K562 (cell line): Measurements from ENCODE around the gene LAMC1. TPM values are rescaled to one million over a fixed set of nuclear protein-coding genes. Genes with fewer than 3 reads are reported as not detected.

ENCODE experiments used
- ATAC-seq: fragments of 200-7000 bp; cut with Tn5 transposase; 3 replicates; pipeline ENCODE4 v1.9.1; 2020; ENCODE audit warnings: moderate library complexity
- BruUV-seq: library from RNA; stranded (reverse); fragments of 400-500 nt; replicated peaks from 2 replicates; lab custom pipeline; 2021; lab: Mats Ljungman, UMichigan
- CTCF ChIA-PET: fragments of 300-600 bp; formaldehyde crosslinking; extraction: SDS; loops from one replicate; lab custom pipeline; 2021; ENCODE audit warnings: low intra/inter-chr PET ratio; lab: Yijun Ruan, JAX
- POLR2A ChIA-PET: fragments of 300-600, 350-650 bp; sonication (Branson Sonifier 250); formaldehyde crosslinking; extraction: SDS; loops from one replicate; lab custom pipeline; 2021; ENCODE audit warnings: antibody characterized with exemption, inconsistent platforms; lab: Yijun Ruan, JAX
- DNase-seq, 4 experiments: peaks; one replicate each; pipeline versions ENCODE4 v3.0.0 to v3.0.0-alpha.2; 2011 to 2018; ENCODE audit warnings: low spot score in 3 of 4, mixed read lengths in 3 of 4; ENCODE audit errors: extremely low read depth in 1 of 4
- FAIRE-seq: peaks from 2 replicates; lab custom pipeline; 2011; peaks lifted over from hg19 to GRCh38; lab: Jason Lieb, UNC
- H2AFZ ChIP-seq: 2 replicates; pipeline ENCODE4 v1.6.0; 2011; ENCODE audit warnings: low read depth, low read length, control low read depth, inconsistent platforms
- H3K27ac ChIP-seq: fragments of 200-600 bp; 3 replicates; pipeline ENCODE4 v1.8.0; 2011; ENCODE audit warnings: low read depth, mild to moderate bottlenecking, control low read depth, inconsistent platforms, low read length, moderate library complexity, mixed read lengths; ENCODE audit errors: extremely low read depth
- H3K27me3 ChIP-seq, 2 experiments: fragments of 300-600 bp in 1 of 2; 2 replicates in 1 of 2; 3 replicates in 1 of 2; pipeline versions ENCODE4 v1.6.0 to v1.8.0; 2011; ENCODE audit warnings: inconsistent platforms in 2 of 2, low read length in 2 of 2, mild to moderate bottlenecking in 1 of 2, mixed read lengths in 1 of 2, moderate library complexity in 1 of 2; ENCODE audit not compliant: control insufficient read depth in 2 of 2, insufficient read depth in 2 of 2
- H3K36me3 ChIP-seq: fragments of 300-600 bp; 3 replicates; pipeline ENCODE4 v1.8.0; 2011; ENCODE audit warnings: mild to moderate bottlenecking, low read length, inconsistent platforms; ENCODE audit not compliant: control insufficient read depth, insufficient read depth
- H3K4me1 ChIP-seq, 2 experiments: fragments of 200-600 bp in 1 of 2; replicated peaks in 1 of 2; 2 replicates in 1 of 2; 3 replicates in 1 of 2; pipeline versions ENCODE4 v1.5.1 to v1.8.0; 2011; ENCODE audit warnings: inconsistent platforms in 2 of 2, low read length in 2 of 2, mild to moderate bottlenecking in 1 of 2, mixed read lengths in 1 of 2, moderate library complexity in 1 of 2; ENCODE audit not compliant: control insufficient read depth in 2 of 2, insufficient read depth in 2 of 2
- H3K4me2 ChIP-seq: 2 replicates; pipeline ENCODE4 v1.6.1; 2011; ENCODE audit warnings: low read length, control low read depth, inconsistent platforms, mixed read lengths; ENCODE audit not compliant: insufficient read depth
- H3K4me3 ChIP-seq: fragments of 200-600 bp; sonication (generic), shearing (Covaris generic); 2 replicates; pipeline ENCODE4 v1.5.1; 2016; ENCODE audit warnings: control low read depth, inconsistent platforms
- H3K79me2 ChIP-seq: fragments of 200-600 bp; 3 replicates; pipeline ENCODE4 v1.8.0; 2011; ENCODE audit warnings: low read length, inconsistent platforms; ENCODE audit not compliant: control insufficient read depth, insufficient read depth
- H3K9ac ChIP-seq, 2 experiments: 2 replicates each; pipeline versions ENCODE4 v1.6.0 to v1.6.1; 2011; ENCODE audit warnings: low read depth in 2 of 2, low read length in 2 of 2, control low read depth in 1 of 2, inconsistent platforms in 1 of 2, mild to moderate bottlenecking in 1 of 2, mixed read lengths in 1 of 2; ENCODE audit not compliant: insufficient read depth in 1 of 2
- H3K9me1 ChIP-seq: one replicate; pipeline ENCODE4 v1.6.0; 2011; ENCODE audit warnings: inconsistent platforms, mild to moderate bottlenecking, low read length, moderate library complexity; ENCODE audit not compliant: control insufficient read depth, insufficient read depth
- H3K9me3 ChIP-seq: replicated peaks from 2 replicates; pipeline ENCODE4 v1.5.1; 2011; ENCODE audit warnings: low read depth, low read length, inconsistent platforms; ENCODE audit not compliant: control insufficient read depth, insufficient read depth
- H4K20me1 ChIP-seq: replicated peaks from 2 replicates; pipeline ENCODE4 v1.6.1; 2011; ENCODE audit warnings: low read length, inconsistent platforms, mixed read lengths; ENCODE audit not compliant: control insufficient read depth, insufficient read depth
- BDP1 ChIP-seq: IDR thresholded peaks from 3 replicates; pipeline ENCODE4 v1.6.1; 2011; ENCODE audit not compliant: insufficient read length, insufficient read depth
- FOS ChIP-seq: IDR thresholded peaks from 3 replicates; pipeline ENCODE4 v1.6.1; 2011; ENCODE audit not compliant: insufficient read length; ENCODE audit errors: extremely low read depth
- FOXK1 ChIP-seq: sonication (generic); formaldehyde crosslinking; IDR thresholded peaks from 2 replicates; pipeline ENCODE4 v1.8.0; 2022; ENCODE audit warnings: missing genetic modification reagents, mild to moderate bottlenecking, borderline replicate concordance
- KAT2B ChIP-seq: IDR thresholded peaks from one replicate; pipeline ENCODE4 v1.6.1; 2012; ENCODE audit warnings: low read depth, mild to moderate bottlenecking, control low read depth, inconsistent platforms, low read length, moderate library complexity
- MAFG ChIP-seq: fragments of 450-650 bp; conservative IDR thresholded peaks from 2 replicates; pipeline ENCODE4 v1.6.1; 2016; ENCODE audit warnings: missing genetic modification characterization, missing compliant biosample characterization
- POLR2AphosphoS2 ChIP-seq: IDR thresholded peaks from 2 replicates; pipeline ENCODE4 v1.6.1; 2012; ENCODE audit warnings: low read length, improper control_type of control experiment
- RBFOX2 ChIP-seq: fragments of 200-400 bp; formaldehyde crosslinking; IDR thresholded peaks from 2 replicates; pipeline ENCODE4 v1.6.1; 2017; ENCODE audit warnings: low read depth, mild to moderate bottlenecking, low read length, moderate library complexity
- TFAM ChIP-seq: fragments of 250-450 bp; sonication (Bioruptor Pico); conservative IDR thresholded peaks from 2 replicates; pipeline ENCODE4 v1.5.0; 2021; ENCODE audit warnings: mild to moderate bottlenecking, moderate library complexity
- WGBS: fragments of 100-300 bp; shearing (Covaris generic); methylation state at CpG from one replicate; pipeline ENCODE4 v1.1.6; 2016; ENCODE audit warnings: low coverage, mixed read lengths; ENCODE audit not compliant: insufficient coverage; ENCODE audit errors: missing lambda C conversion rate; 5-methylcytosine and 5-hydroxymethylcytosine counted together
- in situ Hi-C: fragments of 300-500 bp; cut with MboI; formaldehyde crosslinking; loops from 4 replicates; pipeline ENCODE4 v1.15.0; 2018; ENCODE audit warnings: inconsistent platforms, mixed read lengths
- intact Hi-C: fragments of 100-400 bp; cut with micrococcal nuclease; formaldehyde crosslinking; loops from 2 replicates; pipeline ENCODE4 v1.14.2; 2022
- polyA plus RNA-seq, 8 experiments: library from polyadenylated mRNA; depleted of rRNA in 4 of 8; stranded (reverse) in 5 of 8; unstranded in 3 of 8; fragments of >200 nt; fragmentation: Nextera tagmentation in 2 of 8; fragmentation: Illumina TruSeq in 1 of 8; extraction: Ambion mirVana in 2 of 8; extraction: Trizol in 1 of 8; gene quantifications; 2 replicates each; pipeline versions ENCODE4 v1.2.1 to v1.2.3, GENCODE V29; 2011 to 2014; ENCODE audit warnings: inconsistent platforms in 1 of 8, missing spikeins in 1 of 8
- total RNA-seq, 7 experiments: library from RNA; depleted of rRNA in 6 of 7; stranded (reverse); fragments of >200 nt in 6 of 7; fragmentation: Illumina TruSeq in 2 of 7; extraction: Trizol in 2 of 7; gene quantifications; 2 replicates each; pipeline versions ENCODE4 v1.2.1 to v1.2.3, GENCODE V29; 2011 to 2021; ENCODE audit warnings: low replicate concordance in 1 of 7
- TF ChIP-seq, protein P1 (sequence below): fragments of 250-450 bp; sonication (Bioruptor Pico); IDR thresholded peaks from 2 replicates; pipeline ENCODE4 v1.5.0; 2020; ENCODE audit warnings: mild to moderate bottlenecking
- TF ChIP-seq, protein P2 (sequence below): fragments of 450-650 bp; IDR thresholded peaks from one replicate; pipeline ENCODE4 v1.6.1; 2018; ENCODE audit warnings: mild to moderate bottlenecking, moderate library complexity; ENCODE audit not compliant: partially characterized antibody
- TF ChIP-seq, protein P3 (sequence below): fragments of 200-400 bp; formaldehyde crosslinking; IDR thresholded peaks from 2 replicates; pipeline ENCODE4 v1.6.1; 2017; ENCODE audit warnings: mild to moderate bottlenecking, low read depth, low read length, moderate library complexity
- TF ChIP-seq, protein P4 (sequence below): fragments of 450-650 bp; conservative IDR thresholded peaks from 2 replicates; pipeline ENCODE4 v1.6.1; 2016; ENCODE audit warnings: missing genetic modification characterization, low read depth, mild to moderate bottlenecking, control low read depth, missing compliant biosample characterization
- TF ChIP-seq, protein P5 (sequence below): fragments of 250-450 bp; sonication (Bioruptor Pico); IDR thresholded peaks from 2 replicates; pipeline ENCODE4 v1.8.0; 2021; ENCODE audit warnings: moderate library complexity, mild to moderate bottlenecking, inconsistent platforms
- TF ChIP-seq, protein P6 (sequence below): fragments of 450-650 bp; IDR thresholded peaks from 2 replicates; pipeline ENCODE4 v1.6.1; 2016; ENCODE audit warnings: mild to moderate bottlenecking

Gene LAMC1
- total and polyA plus RNA-seq, 9 of the 15 experiments (the other 6 are each of a cell fraction or from before 2014, with no cell fraction given), result 0.07 to 0.71 (median 0.13) TPM; not detected in 2

DNA sequence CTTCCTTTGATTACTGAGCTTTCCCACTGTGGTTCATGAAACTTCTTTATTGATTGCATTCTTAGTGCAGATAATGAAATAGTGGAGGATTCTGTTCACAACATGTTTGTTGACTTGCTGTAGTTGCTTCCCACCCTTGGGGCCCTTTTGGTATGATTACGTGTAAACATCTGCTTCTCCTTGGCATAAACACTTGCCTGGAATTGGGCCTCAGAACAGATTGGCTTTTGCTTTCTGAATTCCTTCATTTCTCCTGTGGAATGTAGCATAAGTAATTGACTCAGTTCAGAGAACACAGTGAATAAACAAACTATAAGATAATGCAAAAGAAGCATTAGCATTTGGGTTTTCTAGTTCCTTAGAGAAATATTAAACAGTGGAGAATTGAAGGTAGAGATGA, 103.3 kb downstream of the LAMC1 start:
- H3K27me3 ChIP-seq, result peaks cover 4 to 17% of the 10 kb centered on the region in 2 experiments; a peak in 3 of 5 replicates
- ATAC-seq, result no peak
- TF ChIP-seq, protein P1, sequence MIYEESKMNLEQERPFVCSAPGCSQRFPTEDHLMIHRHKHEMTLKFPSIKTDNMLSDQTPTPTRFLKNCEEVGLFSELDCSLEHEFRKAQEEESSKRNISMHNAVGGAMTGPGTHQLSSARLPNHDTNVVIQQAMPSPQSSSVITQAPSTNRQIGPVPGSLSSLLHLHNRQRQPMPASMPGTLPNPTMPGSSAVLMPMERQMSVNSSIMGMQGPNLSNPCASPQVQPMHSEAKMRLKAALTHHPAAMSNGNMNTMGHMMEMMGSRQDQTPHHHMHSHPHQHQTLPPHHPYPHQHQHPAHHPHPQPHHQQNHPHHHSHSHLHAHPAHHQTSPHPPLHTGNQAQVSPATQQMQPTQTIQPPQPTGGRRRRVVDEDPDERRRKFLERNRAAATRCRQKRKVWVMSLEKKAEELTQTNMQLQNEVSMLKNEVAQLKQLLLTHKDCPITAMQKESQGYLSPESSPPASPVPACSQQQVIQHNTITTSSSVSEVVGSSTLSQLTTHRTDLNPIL (CRISPR knock-in tag), result no peak
- TF ChIP-seq KAT2B (no peak), POLR2AphosphoS2 (no peak), RBFOX2 (no peak), FOS (no peak), TFAM (CRISPR knock-in tag) (no peak), BDP1 (no peak), FOXK1 (CRISPR knock-in tag) (no peak), MAFG (tag) (no peak)
- TF ChIP-seq, protein P2, sequence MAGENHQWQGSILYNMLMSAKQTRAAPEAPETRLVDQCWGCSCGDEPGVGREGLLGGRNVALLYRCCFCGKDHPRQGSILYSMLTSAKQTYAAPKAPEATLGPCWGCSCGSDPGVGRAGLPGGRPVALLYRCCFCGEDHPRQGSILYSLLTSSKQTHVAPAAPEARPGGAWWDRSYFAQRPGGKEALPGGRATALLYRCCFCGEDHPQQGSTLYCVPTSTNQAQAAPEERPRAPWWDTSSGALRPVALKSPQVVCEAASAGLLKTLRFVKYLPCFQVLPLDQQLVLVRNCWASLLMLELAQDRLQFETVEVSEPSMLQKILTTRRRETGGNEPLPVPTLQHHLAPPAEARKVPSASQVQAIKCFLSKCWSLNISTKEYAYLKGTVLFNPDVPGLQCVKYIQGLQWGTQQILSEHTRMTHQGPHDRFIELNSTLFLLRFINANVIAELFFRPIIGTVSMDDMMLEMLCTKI, result no peak
- TF ChIP-seq, protein P3, sequence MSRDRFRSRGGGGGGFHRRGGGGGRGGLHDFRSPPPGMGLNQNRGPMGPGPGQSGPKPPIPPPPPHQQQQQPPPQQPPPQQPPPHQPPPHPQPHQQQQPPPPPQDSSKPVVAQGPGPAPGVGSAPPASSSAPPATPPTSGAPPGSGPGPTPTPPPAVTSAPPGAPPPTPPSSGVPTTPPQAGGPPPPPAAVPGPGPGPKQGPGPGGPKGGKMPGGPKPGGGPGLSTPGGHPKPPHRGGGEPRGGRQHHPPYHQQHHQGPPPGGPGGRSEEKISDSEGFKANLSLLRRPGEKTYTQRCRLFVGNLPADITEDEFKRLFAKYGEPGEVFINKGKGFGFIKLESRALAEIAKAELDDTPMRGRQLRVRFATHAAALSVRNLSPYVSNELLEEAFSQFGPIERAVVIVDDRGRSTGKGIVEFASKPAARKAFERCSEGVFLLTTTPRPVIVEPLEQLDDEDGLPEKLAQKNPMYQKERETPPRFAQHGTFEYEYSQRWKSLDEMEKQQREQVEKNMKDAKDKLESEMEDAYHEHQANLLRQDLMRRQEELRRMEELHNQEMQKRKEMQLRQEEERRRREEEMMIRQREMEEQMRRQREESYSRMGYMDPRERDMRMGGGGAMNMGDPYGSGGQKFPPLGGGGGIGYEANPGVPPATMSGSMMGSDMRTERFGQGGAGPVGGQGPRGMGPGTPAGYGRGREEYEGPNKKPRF, result no peak
- TF ChIP-seq, protein P4, sequence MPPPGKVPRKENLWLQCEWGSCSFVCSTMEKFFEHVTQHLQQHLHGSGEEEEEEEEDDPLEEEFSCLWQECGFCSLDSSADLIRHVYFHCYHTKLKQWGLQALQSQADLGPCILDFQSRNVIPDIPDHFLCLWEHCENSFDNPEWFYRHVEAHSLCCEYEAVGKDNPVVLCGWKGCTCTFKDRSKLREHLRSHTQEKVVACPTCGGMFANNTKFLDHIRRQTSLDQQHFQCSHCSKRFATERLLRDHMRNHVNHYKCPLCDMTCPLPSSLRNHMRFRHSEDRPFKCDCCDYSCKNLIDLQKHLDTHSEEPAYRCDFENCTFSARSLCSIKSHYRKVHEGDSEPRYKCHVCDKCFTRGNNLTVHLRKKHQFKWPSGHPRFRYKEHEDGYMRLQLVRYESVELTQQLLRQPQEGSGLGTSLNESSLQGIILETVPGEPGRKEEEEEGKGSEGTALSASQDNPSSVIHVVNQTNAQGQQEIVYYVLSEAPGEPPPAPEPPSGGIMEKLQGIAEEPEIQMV (tag), result no peak
- TF ChIP-seq, protein P5, sequence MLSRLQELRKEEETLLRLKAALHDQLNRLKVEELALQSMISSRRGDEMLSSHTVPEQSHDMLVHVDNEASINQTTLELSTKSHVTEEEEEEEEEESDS (CRISPR knock-in tag), result no peak
- TF ChIP-seq, protein P6, sequence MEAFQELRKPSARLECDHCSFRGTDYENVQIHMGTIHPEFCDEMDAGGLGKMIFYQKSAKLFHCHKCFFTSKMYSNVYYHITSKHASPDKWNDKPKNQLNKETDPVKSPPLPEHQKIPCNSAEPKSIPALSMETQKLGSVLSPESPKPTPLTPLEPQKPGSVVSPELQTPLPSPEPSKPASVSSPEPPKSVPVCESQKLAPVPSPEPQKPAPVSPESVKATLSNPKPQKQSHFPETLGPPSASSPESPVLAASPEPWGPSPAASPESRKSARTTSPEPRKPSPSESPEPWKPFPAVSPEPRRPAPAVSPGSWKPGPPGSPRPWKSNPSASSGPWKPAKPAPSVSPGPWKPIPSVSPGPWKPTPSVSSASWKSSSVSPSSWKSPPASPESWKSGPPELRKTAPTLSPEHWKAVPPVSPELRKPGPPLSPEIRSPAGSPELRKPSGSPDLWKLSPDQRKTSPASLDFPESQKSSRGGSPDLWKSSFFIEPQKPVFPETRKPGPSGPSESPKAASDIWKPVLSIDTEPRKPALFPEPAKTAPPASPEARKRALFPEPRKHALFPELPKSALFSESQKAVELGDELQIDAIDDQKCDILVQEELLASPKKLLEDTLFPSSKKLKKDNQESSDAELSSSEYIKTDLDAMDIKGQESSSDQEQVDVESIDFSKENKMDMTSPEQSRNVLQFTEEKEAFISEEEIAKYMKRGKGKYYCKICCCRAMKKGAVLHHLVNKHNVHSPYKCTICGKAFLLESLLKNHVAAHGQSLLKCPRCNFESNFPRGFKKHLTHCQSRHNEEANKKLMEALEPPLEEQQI, result no peak
- TF ChIP-seq, all 486 proteins: peak for 0
- Histone ChIP-seq H3K79me2 (no peaks in the 10 kb centered on the region), H3K4me1 (no peaks in the 10 kb centered on the region), H2AFZ (no peak overlapping the region), H4K20me1 (no peaks in the 10 kb centered on the region), H3K9me1 (no peaks in the 10 kb centered on the region), H3K36me3 (no peaks in the 10 kb centered on the region), H3K4me3 (no peak overlapping the region), H3K9ac (no peak overlapping the region), H3K27ac (no peak overlapping the region), H3K4me2 (no peak overlapping the region), H3K9me3 (no peaks in the 10 kb centered on the region)
- CTCF ChIA-PET, result no interaction called here
- POLR2A ChIA-PET, result no interaction called here
- no TSS peak for BruUV-seq
- DNase-seq (no peak), FAIRE-seq (no peak)
- 0% methylated on average over 1 of the region's 1 CpG for WGBS
- in situ Hi-C loops (no loop called here), intact Hi-C loops (no loop called here)
